ENCODE data around the gene SNTN.

DNA sequence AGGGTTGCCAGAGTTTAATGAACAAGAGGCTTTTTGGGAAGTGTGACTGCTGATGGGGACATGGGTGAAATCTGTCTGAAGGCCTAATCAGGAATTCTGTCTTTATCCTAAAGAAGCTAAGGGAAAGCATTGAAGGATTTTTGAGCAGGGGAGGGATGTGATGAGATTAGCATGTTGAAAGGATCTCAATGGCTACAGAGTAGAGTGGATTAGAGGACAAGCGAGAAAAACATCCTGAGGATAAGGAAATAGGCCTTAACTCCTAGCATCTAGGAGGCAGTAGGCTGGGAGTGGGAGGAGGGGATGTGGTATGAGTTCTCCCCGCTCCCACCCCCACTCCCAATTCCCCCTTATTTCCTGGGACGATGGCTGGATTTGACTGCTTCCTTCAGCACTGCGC lies 35.1 kb upstream of the SNTN start:
- TF ChIP-seq, protein P1, sequence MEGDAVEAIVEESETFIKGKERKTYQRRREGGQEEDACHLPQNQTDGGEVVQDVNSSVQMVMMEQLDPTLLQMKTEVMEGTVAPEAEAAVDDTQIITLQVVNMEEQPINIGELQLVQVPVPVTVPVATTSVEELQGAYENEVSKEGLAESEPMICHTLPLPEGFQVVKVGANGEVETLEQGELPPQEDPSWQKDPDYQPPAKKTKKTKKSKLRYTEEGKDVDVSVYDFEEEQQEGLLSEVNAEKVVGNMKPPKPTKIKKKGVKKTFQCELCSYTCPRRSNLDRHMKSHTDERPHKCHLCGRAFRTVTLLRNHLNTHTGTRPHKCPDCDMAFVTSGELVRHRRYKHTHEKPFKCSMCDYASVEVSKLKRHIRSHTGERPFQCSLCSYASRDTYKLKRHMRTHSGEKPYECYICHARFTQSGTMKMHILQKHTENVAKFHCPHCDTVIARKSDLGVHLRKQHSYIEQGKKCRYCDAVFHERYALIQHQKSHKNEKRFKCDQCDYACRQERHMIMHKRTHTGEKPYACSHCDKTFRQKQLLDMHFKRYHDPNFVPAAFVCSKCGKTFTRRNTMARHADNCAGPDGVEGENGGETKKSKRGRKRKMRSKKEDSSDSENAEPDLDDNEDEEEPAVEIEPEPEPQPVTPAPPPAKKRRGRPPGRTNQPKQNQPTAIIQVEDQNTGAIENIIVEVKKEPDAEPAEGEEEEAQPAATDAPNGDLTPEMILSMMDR (IDR thresholded peaks at IDR 0.05): no peak
- TF ChIP-seq, protein P2, sequence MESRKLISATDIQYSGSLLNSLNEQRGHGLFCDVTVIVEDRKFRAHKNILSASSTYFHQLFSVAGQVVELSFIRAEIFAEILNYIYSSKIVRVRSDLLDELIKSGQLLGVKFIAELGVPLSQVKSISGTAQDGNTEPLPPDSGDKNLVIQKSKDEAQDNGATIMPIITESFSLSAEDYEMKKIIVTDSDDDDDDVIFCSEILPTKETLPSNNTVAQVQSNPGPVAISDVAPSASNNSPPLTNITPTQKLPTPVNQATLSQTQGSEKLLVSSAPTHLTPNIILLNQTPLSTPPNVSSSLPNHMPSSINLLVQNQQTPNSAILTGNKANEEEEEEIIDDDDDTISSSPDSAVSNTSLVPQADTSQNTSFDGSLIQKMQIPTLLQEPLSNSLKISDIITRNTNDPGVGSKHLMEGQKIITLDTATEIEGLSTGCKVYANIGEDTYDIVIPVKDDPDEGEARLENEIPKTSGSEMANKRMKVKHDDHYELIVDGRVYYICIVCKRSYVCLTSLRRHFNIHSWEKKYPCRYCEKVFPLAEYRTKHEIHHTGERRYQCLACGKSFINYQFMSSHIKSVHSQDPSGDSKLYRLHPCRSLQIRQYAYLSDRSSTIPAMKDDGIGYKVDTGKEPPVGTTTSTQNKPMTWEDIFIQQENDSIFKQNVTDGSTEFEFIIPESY (IDR thresholded peaks at IDR 0.05; ENCODE audit: borderline replicate concordance, low read depth): no peak

Data from SK-N-SH (cell line).